ENCODE data around the gene GTF2H3.

DNA sequence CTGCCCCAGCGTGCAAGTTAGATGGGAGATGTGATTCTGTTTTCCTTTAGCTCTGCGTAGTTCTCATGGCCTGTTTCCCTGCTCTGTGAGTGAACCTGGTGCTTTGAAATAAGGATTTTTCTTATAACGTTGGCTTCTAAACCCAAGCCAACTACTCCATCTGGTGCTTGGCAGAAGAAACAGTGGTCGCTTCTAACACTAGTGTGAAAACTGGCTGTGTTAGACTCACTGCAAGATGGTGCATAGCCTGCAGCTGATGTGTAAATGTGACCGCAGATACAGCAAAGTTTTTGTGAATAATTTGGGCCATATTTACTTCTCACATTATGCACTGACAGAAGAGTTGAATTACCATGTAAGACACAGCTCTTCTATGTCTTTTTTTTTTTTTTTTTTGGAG is 12.2 kb downstream of the GTF2H3 start:
- TF ChIP-seq, protein P1, sequence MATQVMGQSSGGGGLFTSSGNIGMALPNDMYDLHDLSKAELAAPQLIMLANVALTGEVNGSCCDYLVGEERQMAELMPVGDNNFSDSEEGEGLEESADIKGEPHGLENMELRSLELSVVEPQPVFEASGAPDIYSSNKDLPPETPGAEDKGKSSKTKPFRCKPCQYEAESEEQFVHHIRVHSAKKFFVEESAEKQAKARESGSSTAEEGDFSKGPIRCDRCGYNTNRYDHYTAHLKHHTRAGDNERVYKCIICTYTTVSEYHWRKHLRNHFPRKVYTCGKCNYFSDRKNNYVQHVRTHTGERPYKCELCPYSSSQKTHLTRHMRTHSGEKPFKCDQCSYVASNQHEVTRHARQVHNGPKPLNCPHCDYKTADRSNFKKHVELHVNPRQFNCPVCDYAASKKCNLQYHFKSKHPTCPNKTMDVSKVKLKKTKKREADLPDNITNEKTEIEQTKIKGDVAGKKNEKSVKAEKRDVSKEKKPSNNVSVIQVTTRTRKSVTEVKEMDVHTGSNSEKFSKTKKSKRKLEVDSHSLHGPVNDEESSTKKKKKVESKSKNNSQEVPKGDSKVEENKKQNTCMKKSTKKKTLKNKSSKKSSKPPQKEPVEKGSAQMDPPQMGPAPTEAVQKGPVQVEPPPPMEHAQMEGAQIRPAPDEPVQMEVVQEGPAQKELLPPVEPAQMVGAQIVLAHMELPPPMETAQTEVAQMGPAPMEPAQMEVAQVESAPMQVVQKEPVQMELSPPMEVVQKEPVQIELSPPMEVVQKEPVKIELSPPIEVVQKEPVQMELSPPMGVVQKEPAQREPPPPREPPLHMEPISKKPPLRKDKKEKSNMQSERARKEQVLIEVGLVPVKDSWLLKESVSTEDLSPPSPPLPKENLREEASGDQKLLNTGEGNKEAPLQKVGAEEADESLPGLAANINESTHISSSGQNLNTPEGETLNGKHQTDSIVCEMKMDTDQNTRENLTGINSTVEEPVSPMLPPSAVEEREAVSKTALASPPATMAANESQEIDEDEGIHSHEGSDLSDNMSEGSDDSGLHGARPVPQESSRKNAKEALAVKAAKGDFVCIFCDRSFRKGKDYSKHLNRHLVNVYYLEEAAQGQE (IDR thresholded peaks at IDR 0.05; ENCODE audit: low read depth, low read length) = no peak
- TF ChIP-seq, protein P2, sequence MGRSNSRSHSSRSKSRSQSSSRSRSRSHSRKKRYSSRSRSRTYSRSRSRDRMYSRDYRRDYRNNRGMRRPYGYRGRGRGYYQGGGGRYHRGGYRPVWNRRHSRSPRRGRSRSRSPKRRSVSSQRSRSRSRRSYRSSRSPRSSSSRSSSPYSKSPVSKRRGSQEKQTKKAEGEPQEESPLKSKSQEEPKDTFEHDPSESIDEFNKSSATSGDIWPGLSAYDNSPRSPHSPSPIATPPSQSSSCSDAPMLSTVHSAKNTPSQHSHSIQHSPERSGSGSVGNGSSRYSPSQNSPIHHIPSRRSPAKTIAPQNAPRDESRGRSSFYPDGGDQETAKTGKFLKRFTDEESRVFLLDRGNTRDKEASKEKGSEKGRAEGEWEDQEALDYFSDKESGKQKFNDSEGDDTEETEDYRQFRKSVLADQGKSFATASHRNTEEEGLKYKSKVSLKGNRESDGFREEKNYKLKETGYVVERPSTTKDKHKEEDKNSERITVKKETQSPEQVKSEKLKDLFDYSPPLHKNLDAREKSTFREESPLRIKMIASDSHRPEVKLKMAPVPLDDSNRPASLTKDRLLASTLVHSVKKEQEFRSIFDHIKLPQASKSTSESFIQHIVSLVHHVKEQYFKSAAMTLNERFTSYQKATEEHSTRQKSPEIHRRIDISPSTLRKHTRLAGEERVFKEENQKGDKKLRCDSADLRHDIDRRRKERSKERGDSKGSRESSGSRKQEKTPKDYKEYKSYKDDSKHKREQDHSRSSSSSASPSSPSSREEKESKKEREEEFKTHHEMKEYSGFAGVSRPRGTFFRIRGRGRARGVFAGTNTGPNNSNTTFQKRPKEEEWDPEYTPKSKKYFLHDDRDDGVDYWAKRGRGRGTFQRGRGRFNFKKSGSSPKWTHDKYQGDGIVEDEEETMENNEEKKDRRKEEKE (IDR thresholded peaks at IDR 0.05) = no peak
- TF ChIP-seq, protein P3, sequence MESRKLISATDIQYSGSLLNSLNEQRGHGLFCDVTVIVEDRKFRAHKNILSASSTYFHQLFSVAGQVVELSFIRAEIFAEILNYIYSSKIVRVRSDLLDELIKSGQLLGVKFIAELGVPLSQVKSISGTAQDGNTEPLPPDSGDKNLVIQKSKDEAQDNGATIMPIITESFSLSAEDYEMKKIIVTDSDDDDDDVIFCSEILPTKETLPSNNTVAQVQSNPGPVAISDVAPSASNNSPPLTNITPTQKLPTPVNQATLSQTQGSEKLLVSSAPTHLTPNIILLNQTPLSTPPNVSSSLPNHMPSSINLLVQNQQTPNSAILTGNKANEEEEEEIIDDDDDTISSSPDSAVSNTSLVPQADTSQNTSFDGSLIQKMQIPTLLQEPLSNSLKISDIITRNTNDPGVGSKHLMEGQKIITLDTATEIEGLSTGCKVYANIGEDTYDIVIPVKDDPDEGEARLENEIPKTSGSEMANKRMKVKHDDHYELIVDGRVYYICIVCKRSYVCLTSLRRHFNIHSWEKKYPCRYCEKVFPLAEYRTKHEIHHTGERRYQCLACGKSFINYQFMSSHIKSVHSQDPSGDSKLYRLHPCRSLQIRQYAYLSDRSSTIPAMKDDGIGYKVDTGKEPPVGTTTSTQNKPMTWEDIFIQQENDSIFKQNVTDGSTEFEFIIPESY (IDR thresholded peaks at IDR 0.05) = no peak
- TF ChIP-seq EZH2 (IDR thresholded peaks at IDR 0.05; ENCODE audit: borderline replicate concordance, control insufficient read depth, low read depth, low read length) = no peak
